Fibroblast of the aortic adventitia (primary cell): ENCODE data around the gene GPR157. TPM values are rescaled to one million over a fixed set of nuclear protein-coding genes. Genes with fewer than 3 reads are reported as not detected.
"Not testable (repeated sequence)": the region's sequence is repeated elsewhere in the genome, so short reads cannot be mapped to it uniquely, and the experiment has no call there.

Experiments used
- DNase-seq: peaks from one replicate; pipeline ENCODE4 v3.0.0-alpha.2; 2010; ENCODE audit warnings: low read depth
- H3K4me3 ChIP-seq: 2 replicates; pipeline ENCODE4 v1.5.1; 2011; ENCODE audit warnings: low read depth, mild to moderate bottlenecking, control low read depth, low read length, moderate library complexity
- total RNA-seq: library from RNA; depleted of rRNA; stranded (reverse); fragments of >200 nt; gene quantifications from 2 replicates; pipeline ENCODE4 v1.2.3, GENCODE V29; 2012; ENCODE audit warnings: low replicate concordance
- TF ChIP-seq, protein P1 (sequence below): IDR thresholded peaks from 2 replicates; pipeline ENCODE4 v1.5.1; 2011; ENCODE audit warnings: mild to moderate bottlenecking, low read length, control low read depth, inconsistent platforms; ENCODE audit not compliant: insufficient read depth

GPR157 gene
- total RNA-seq, 1 donor: 1.6 TPM

- DNase-seq: no peak
- no peak overlapping the region for H3K4me3 ChIP-seq
- TF ChIP-seq, protein P1, sequence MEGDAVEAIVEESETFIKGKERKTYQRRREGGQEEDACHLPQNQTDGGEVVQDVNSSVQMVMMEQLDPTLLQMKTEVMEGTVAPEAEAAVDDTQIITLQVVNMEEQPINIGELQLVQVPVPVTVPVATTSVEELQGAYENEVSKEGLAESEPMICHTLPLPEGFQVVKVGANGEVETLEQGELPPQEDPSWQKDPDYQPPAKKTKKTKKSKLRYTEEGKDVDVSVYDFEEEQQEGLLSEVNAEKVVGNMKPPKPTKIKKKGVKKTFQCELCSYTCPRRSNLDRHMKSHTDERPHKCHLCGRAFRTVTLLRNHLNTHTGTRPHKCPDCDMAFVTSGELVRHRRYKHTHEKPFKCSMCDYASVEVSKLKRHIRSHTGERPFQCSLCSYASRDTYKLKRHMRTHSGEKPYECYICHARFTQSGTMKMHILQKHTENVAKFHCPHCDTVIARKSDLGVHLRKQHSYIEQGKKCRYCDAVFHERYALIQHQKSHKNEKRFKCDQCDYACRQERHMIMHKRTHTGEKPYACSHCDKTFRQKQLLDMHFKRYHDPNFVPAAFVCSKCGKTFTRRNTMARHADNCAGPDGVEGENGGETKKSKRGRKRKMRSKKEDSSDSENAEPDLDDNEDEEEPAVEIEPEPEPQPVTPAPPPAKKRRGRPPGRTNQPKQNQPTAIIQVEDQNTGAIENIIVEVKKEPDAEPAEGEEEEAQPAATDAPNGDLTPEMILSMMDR: no peak
Measured at GRCh38 chr1:9099555-9099954, 29.3 kb downstream of the GPR157 start.

DNA sequence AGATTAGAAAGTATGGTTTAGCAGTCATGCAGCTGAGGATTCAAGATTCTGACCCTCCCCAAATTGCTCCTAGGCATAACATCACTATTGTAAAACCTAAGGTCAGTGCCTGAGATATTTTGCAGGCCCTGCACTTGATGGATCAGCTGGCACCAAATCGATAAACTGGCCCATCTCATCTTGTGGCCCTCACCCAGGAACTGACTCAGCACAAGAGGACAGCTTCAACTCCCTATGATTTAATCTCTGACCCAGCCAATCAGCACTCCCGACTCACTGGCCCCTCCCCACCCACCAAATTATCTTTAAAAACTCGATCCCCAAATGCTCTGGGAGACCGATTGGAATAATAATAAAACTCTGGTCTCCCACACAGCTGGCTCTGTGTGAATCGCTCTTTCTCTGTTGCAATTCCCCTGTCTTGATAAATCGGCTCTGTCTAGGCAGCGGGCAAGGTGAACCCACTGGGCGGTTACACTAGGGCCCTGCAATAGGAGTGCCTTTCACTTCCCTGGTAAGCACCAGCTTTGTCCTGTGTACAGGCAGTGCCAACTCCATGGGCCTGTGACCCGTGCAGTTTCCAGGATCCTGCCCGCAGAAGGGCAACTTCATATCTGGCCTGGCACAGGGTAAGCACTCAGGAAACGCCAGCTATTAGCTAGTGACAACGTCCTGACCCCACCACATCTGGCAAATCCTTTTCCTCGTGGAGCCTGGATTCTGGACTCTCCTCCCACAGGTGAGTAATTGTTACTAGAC, 30.8 kb downstream of the GPR157 start:
- TF ChIP-seq, protein P1: no peak
- no peak overlapping the region for H3K4me3 ChIP-seq
- no peak for DNase-seq

GRCh38 chr1:9095818-9096217, 33.1 kb downstream of the GPR157 start:
- H3K4me3 ChIP-seq: no peak overlapping the region
- TF ChIP-seq, protein P1: no peak
- DNase-seq: no peak

DNA sequence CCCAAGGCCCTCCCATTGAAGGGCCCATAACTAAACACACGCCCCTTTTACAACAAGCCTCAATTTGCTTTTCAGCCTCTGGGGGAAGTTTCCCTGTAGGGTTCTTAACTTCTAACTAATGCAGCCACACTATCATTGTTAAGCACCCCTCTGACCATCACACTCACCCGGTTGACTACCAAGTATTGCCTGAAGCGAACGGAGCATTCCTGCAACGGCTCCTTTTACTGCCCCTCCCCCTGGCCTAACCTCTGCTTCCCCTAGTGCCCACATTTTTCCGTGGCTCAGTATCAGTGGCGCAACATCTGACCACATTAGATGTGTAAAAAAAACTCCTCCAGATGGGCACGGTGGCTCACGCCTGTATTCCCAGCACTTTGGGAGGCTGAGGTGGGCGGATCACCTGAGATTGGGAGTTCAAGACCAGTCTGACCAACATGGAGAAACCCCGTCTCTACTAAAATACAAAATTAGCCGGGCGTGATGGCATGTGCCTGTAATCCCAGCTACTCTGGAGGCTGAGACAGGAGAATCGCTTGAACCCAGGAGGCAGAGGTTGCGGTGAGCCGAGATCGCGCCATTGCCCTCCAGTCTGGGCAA, 34.8 kb downstream of the GPR157 start:
- DNase-seq, H3K4me3 ChIP-seq: not testable (repeated sequence)

- TF ChIP-seq, protein P1: no peak
- no peak for DNase-seq
- H3K4me3 ChIP-seq: no peak overlapping the region
Measured at GRCh38 chr1:9093581-9093980, 35.3 kb downstream of the GPR157 start.

GRCh38 chr1:9093091-9093490, 35.8 kb downstream of the GPR157 start:
- no peak overlapping the region for H3K4me3 ChIP-seq
- TF ChIP-seq, protein P1: no peak
- DNase-seq: no peak

GRCh38 chr1:9088807-9089206, 40.1 kb downstream of the GPR157 start:
- no peak overlapping the region for H3K4me3 ChIP-seq
- DNase-seq: no peak
- TF ChIP-seq, protein P1: no peak
